HepG2 (cell line): ENCODE results near the gene SLA2. TPM values are rescaled to one million over a fixed set of nuclear protein-coding genes. Genes with fewer than 3 reads are reported as not detected.

Experiments
- CBFB ChIP-seq: sonication (generic); formaldehyde crosslinking; IDR thresholded peaks from 2 replicates; pipeline ENCODE4 v1.4.0; 2020; ENCODE audit warnings: missing genetic modification reagents
- CEBPG ChIP-seq: IDR thresholded peaks from 2 replicates; pipeline ENCODE4 v1.6.1; 2016
- HIVEP1 ChIP-seq: sonication (generic); formaldehyde crosslinking; IDR thresholded peaks from 2 replicates; pipeline ENCODE4 v1.4.0; 2020; ENCODE audit warnings: mild to moderate bottlenecking, missing genetic modification reagents
- KLF12 ChIP-seq: sonication (generic); formaldehyde crosslinking; IDR thresholded peaks from 2 replicates; pipeline ENCODE4 v1.4.0; 2020; ENCODE audit warnings: missing genetic modification reagents, borderline replicate concordance
- NCOA1 ChIP-seq: sonication (generic); formaldehyde crosslinking; IDR thresholded peaks from 2 replicates; pipeline ENCODE4 v1.9.0; 2021; ENCODE audit warnings: missing genetic modification reagents
- NR0B2 ChIP-seq: sonication (generic); formaldehyde crosslinking; IDR thresholded peaks from 2 replicates; pipeline ENCODE4 v1.4.0; 2020; ENCODE audit warnings: mild to moderate bottlenecking, missing genetic modification reagents
- SP2 ChIP-seq: sonication (generic); formaldehyde crosslinking; IDR thresholded peaks from 2 replicates; pipeline ENCODE4 v1.5.1; 2020; ENCODE audit warnings: mild to moderate bottlenecking, missing genetic modification reagents
- TAF15 ChIP-seq: fragments of 200-400 bp; formaldehyde crosslinking; IDR thresholded peaks from one replicate; pipeline ENCODE4 v1.6.1; 2018; ENCODE audit warnings: mild to moderate bottlenecking, low read depth, low read length; ENCODE audit not compliant: poor library complexity, severe bottlenecking
- TGIF2 ChIP-seq: IDR thresholded peaks from 2 replicates; pipeline ENCODE4 v1.6.1; 2016; ENCODE audit warnings: control low read depth, missing compliant biosample characterization
- TP53 ChIP-seq: sonication (generic); formaldehyde crosslinking; conservative IDR thresholded peaks from 2 replicates; pipeline ENCODE4 v1.4.0; 2020; ENCODE audit warnings: missing genetic modification reagents
- ZNF138 ChIP-seq: sonication (generic); formaldehyde crosslinking; IDR thresholded peaks from 2 replicates; pipeline ENCODE4 v1.5.0; 2020; ENCODE audit warnings: mild to moderate bottlenecking, low read depth, missing genetic modification reagents
- ZNF280D ChIP-seq: sonication (generic); formaldehyde crosslinking; IDR thresholded peaks from 2 replicates; pipeline ENCODE4 v1.5.1; 2020; ENCODE audit warnings: mild to moderate bottlenecking, missing genetic modification reagents
- ZNF512B ChIP-seq: sonication (generic); formaldehyde crosslinking; IDR thresholded peaks from 2 replicates; pipeline ENCODE4 v1.5.1; 2020; ENCODE audit warnings: missing genetic modification reagents, mild to moderate bottlenecking, borderline replicate concordance
- ZNF530 ChIP-seq: sonication (generic); formaldehyde crosslinking; IDR thresholded peaks from 2 replicates; pipeline ENCODE4 v1.5.0; 2020; ENCODE audit warnings: low read depth, mild to moderate bottlenecking, missing genetic modification reagents
- ZNF557 ChIP-seq: sonication (generic); formaldehyde crosslinking; IDR thresholded peaks from 2 replicates; pipeline ENCODE4 v1.4.0; 2020; ENCODE audit warnings: missing genetic modification reagents
- ZNF562 ChIP-seq: sonication (generic); formaldehyde crosslinking; IDR thresholded peaks from 2 replicates; pipeline ENCODE4 v1.8.0; 2022; ENCODE audit warnings: missing genetic modification reagents, borderline replicate concordance
- ZNF570 ChIP-seq: sonication (generic); formaldehyde crosslinking; IDR thresholded peaks from 2 replicates; pipeline ENCODE4 v1.4.0; 2020; ENCODE audit warnings: mild to moderate bottlenecking, missing genetic modification reagents, borderline replicate concordance
- ZNF772 ChIP-seq: sonication (generic); formaldehyde crosslinking; IDR thresholded peaks from 2 replicates; pipeline ENCODE4 v1.5.0; 2020; ENCODE audit warnings: mild to moderate bottlenecking, missing genetic modification reagents
- polyA plus RNA-seq, 8 experiments: library from polyadenylated mRNA; depleted of rRNA in 3 of 8; stranded (reverse) in 7 of 8; unstranded in 1 of 8; fragments of >200 nt; fragmentation: Illumina TruSeq in 4 of 8; extraction: Trizol in 4 of 8; gene quantifications; 2 replicates each; pipeline versions ENCODE4 v1.2.1 to v1.2.3, GENCODE V29; 2011 to 2016; ENCODE audit warnings: low read depth in 4 of 8, missing spikeins in 1 of 8, mixed read lengths in 1 of 8; ENCODE audit not compliant: insufficient read depth in 1 of 8
- total RNA-seq, 5 experiments: library from RNA; depleted of rRNA; stranded (reverse); fragments of >200 nt; fragmentation: Illumina TruSeq; extraction: Trizol; gene quantifications; 2 replicates each; pipeline ENCODE4 v1.2.3, GENCODE V29; 2016; ENCODE audit warnings: low read depth in 1 of 5
- TF ChIP-seq, protein P1 (sequence below): sonication (generic); formaldehyde crosslinking; IDR thresholded peaks from 2 replicates; pipeline ENCODE4 v1.5.0; 2020; ENCODE audit warnings: mild to moderate bottlenecking, missing genetic modification reagents
- TF ChIP-seq, protein P2 (sequence below): sonication (generic); formaldehyde crosslinking; IDR thresholded peaks from 2 replicates; pipeline ENCODE4 v1.8.0; 2022; ENCODE audit warnings: mild to moderate bottlenecking, missing genetic modification reagents, moderate library complexity

Gene SLA2
- total and polyA plus RNA-seq, 2 of the 13 experiments (the other 11 are each of a cell fraction or from before 2014, with no cell fraction given), result 1.6 to 3.6 TPM

GRCh38 chr20:36573103-36573797 is 72.7 kb downstream of the SLA2 start, which contains the start of gene TGIF2 (continued):
- TF ChIP-seq, protein P1, sequence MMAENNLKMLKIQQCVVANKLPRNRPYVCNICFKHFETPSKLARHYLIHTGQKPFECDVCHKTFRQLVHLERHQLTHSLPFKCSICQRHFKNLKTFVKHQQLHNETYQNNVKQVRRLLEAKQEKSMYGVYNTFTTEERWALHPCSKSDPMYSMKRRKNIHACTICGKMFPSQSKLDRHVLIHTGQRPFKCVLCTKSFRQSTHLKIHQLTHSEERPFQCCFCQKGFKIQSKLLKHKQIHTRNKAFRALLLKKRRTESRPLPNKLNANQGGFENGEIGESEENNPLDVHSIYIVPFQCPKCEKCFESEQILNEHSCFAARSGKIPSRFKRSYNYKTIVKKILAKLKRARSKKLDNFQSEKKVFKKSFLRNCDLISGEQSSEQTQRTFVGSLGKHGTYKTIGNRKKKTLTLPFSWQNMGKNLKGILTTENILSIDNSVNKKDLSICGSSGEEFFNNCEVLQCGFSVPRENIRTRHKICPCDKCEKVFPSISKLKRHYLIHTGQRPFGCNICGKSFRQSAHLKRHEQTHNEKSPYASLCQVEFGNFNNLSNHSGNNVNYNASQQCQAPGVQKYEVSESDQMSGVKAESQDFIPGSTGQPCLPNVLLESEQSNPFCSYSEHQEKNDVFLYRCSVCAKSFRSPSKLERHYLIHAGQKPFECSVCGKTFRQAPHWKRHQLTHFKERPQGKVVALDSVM (CRISPR knock-in tag), result no peak
- TF ChIP-seq ZNF138 (CRISPR knock-in tag) (no peak), ZNF772 (CRISPR knock-in tag) (peak; percentile 54; the same call in 1 of the 2 replicates), ZNF557 (CRISPR knock-in tag) (no peak), ZNF562 (CRISPR knock-in tag) (no peak), TGIF2 (peak; percentile 90; the same call in 1 of the 2 replicates), HIVEP1 (peak; percentile 98), NR0B2 (CRISPR knock-in tag) (no peak), CBFB (CRISPR knock-in tag) (peak; percentile 72; the same call in 1 of the 2 replicates), ZNF280D (CRISPR knock-in tag) (peak; percentile 79), NCOA1 (CRISPR knock-in tag) (no peak), KLF12 (CRISPR knock-in tag) (peak; percentile 81), ZNF512B (peak; percentile 20; the same call in 1 of the 2 replicates), SP2 (CRISPR knock-in tag) (no peak), ZNF570 (CRISPR knock-in tag) (no peak), TP53 (peak; percentile 93; the same call in 1 of the 2 replicates), CEBPG (CRISPR knock-in tag) (no peak), ZNF530 (no peak), TAF15 (no peak)
- TF ChIP-seq, protein P2, sequence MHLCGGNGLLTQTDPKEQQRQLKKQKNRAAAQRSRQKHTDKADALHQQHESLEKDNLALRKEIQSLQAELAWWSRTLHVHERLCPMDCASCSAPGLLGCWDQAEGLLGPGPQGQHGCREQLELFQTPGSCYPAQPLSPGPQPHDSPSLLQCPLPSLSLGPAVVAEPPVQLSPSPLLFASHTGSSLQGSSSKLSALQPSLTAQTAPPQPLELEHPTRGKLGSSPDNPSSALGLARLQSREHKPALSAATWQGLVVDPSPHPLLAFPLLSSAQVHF (CRISPR knock-in tag), result peak; percentile 30; the same call in 1 of the 2 replicates
